Activated CD4-positive, alpha-beta T cell treated with anti-CD3 and anti-CD28 coated beads, Interleukin-2, amount 10 ng/mL, durations not matched to agents 7 days and 5 days (primary cell): ENCODE measurements around the gene DDC. TPM values are rescaled to one million over a fixed set of nuclear protein-coding genes. Genes with fewer than 3 reads are reported as not detected.

Source experiments
- CTCF ChIA-PET: fragments of 350-600 bp; sonication (Branson Sonifier 250); formaldehyde crosslinking; loops from one replicate; lab custom pipeline; 2021; ENCODE audit warnings: antibody characterized with exemption; lab: Charles Lee
- POLR2A ChIA-PET: fragments of 350-600 bp; sonication (Branson Sonifier 250); formaldehyde crosslinking; loops from one replicate; lab custom pipeline; 2021; ENCODE audit warnings: antibody characterized with exemption; lab: Charles Lee
- DNase-seq: peaks from one replicate; pipeline ENCODE4 v3.0.0-alpha.2; 2020
- H3K27ac Mint-ChIP-seq: one replicate; pipeline ENCODE4 v1.8.0; 2021; ENCODE audit warnings: mild to moderate bottlenecking, moderate library complexity, mixed read lengths
- H3K27me3 Mint-ChIP-seq: one replicate; pipeline ENCODE4 v1.8.0; 2021; ENCODE audit warnings: mixed read lengths
- H3K36me3 Mint-ChIP-seq: one replicate; pipeline ENCODE4 v1.8.0; 2021; ENCODE audit warnings: low read depth, mixed read lengths
- H3K4me1 Mint-ChIP-seq: one replicate; pipeline ENCODE4 v1.8.0; 2021; ENCODE audit warnings: mixed read lengths
- H3K4me3 Mint-ChIP-seq: one replicate; pipeline ENCODE4 v1.8.0; 2021; ENCODE audit warnings: mild to moderate bottlenecking, moderate library complexity, mixed read lengths
- H3K9me3 Mint-ChIP-seq: one replicate; pipeline ENCODE4 v1.8.0; 2021; ENCODE audit warnings: mixed read lengths
- total RNA-seq, 2 experiments: library from RNA; stranded (reverse); gene quantifications; one replicate each; pipeline ENCODE4 v1.2.3, GENCODE V29; 2021

The DDC gene
- total RNA-seq, 2 experiments from 2014 or later: not detected

- no peaks in the 10 kb centered on the region for H3K36me3 Mint-ChIP-seq
- no peaks in the 10 kb centered on the region for H3K9me3 Mint-ChIP-seq
- no peaks in the 10 kb centered on the region for H3K4me1 Mint-ChIP-seq
- H3K27ac Mint-ChIP-seq: no peak overlapping the region
- H3K27me3 Mint-ChIP-seq: peaks cover 5% of the 10 kb centered on the region
- H3K4me3 Mint-ChIP-seq: no peak overlapping the region
- DNase-seq: no peak
- ChIA-PET CTCF (no interaction called here), POLR2A (no interaction called here)
Measured at GRCh38 chr7:50477640-50478039, 87.6 kb downstream of the DDC start.

- CTCF ChIA-PET: no interaction called here
Measured at GRCh38 chr7:50476953-50477625, 88.1 kb downstream of the DDC start.

GRCh38 chr7:50475340-50475739 lies 89.9 kb downstream of the DDC start:
- no peak for DNase-seq
- ChIA-PET CTCF (interaction anchor here (1.3 to 2.8 kb wide), 3 partner anchors 23 to 687 kb away, joined by 3 to 9 read pairs (median 3); no protein-coding TSS in a partner anchor), POLR2A (no interaction called here)
- H3K4me3 Mint-ChIP-seq: no peak overlapping the region
- no peak overlapping the region for H3K27ac Mint-ChIP-seq
- no peaks in the 10 kb centered on the region for H3K27me3 Mint-ChIP-seq
- no peaks in the 10 kb centered on the region for H3K9me3 Mint-ChIP-seq
- H3K36me3 Mint-ChIP-seq: no peaks in the 10 kb centered on the region
- no peaks in the 10 kb centered on the region for H3K4me1 Mint-ChIP-seq

More at GRCh38 chr7:50476953-50477625, 88.1 kb downstream of the DDC start:
- no peak for DNase-seq
- Mint-ChIP-seq H3K27ac (no peak overlapping the region), H3K36me3 (no peaks in the 10 kb centered on the region), H3K9me3 (no peaks in the 10 kb centered on the region), H3K4me3 (no peak overlapping the region), H3K27me3 (peaks cover 1% of the 10 kb centered on the region), H3K4me1 (no peaks in the 10 kb centered on the region)
- POLR2A ChIA-PET: no interaction called here

- ChIA-PET POLR2A (no interaction called here), CTCF (interaction anchor here (1.2 to 2.8 kb wide), 5 partner anchors 17 to 688 kb away, joined by 3 to 9 read pairs (median 3); no protein-coding TSS in a partner anchor)
- Mint-ChIP-seq H3K9me3 (no peaks in the 10 kb centered on the region), H3K4me1 (no peaks in the 10 kb centered on the region), H3K36me3 (no peaks in the 10 kb centered on the region), H3K27ac (no peak overlapping the region), H3K27me3 (no peaks in the 10 kb centered on the region), H3K4me3 (no peak overlapping the region)
- DNase-seq: no peak
Measured at GRCh38 chr7:50474382-50475160, 90.6 kb downstream of the DDC start.

- ChIA-PET POLR2A (no interaction called here), CTCF (interaction anchor here (0.6 to 2.8 kb wide), 3 partner anchors 25 to 642 kb away, joined by 3 to 9 read pairs (median 3); no protein-coding TSS in a partner anchor)
- Mint-ChIP-seq H3K27ac (no peak overlapping the region), H3K4me3 (no peak overlapping the region), H3K4me1 (no peaks in the 10 kb centered on the region), H3K9me3 (no peaks in the 10 kb centered on the region), H3K36me3 (no peaks in the 10 kb centered on the region), H3K27me3 (no peaks in the 10 kb centered on the region)
- no peak for DNase-seq
Measured at GRCh38 chr7:50473531-50473930, 91.7 kb downstream of the DDC start.

GRCh38 chr7:50472427-50472826 lies 92.8 kb downstream of the DDC start:
- H3K27me3 Mint-ChIP-seq: peaks cover 1% of the 10 kb centered on the region
- CTCF ChIA-PET: interaction anchor here (0.7 kb wide), 1 partner anchor 10 kb away, joined by 3 read pairs; no protein-coding TSS in a partner anchor
- POLR2A ChIA-PET: no interaction called here

GRCh38 chr7:50471970-50472369 lies 93.2 kb downstream of the DDC start:
- H3K9me3 Mint-ChIP-seq: no peaks in the 10 kb centered on the region
- no peak overlapping the region for H3K4me3 Mint-ChIP-seq
- peaks cover 11% of the 10 kb centered on the region for H3K4me1 Mint-ChIP-seq
- ChIA-PET POLR2A (no interaction called here), CTCF (interaction anchor here (1.2 to 1.3 kb wide), 2 partner anchors 162 to 379 kb away, joined by 3 read pairs; no protein-coding TSS in a partner anchor)
- no peak overlapping the region for H3K27ac Mint-ChIP-seq
- DNase-seq: no peak
- no peaks in the 10 kb centered on the region for H3K36me3 Mint-ChIP-seq
- peaks cover 1% of the 10 kb centered on the region for H3K27me3 Mint-ChIP-seq

More at GRCh38 chr7:50472427-50472826, 92.8 kb downstream of the DDC start:
- DNase-seq: no peak
- H3K36me3 Mint-ChIP-seq: no peaks in the 10 kb centered on the region
- H3K4me3 Mint-ChIP-seq: no peak overlapping the region
- H3K27ac Mint-ChIP-seq: no peak overlapping the region
- H3K4me1 Mint-ChIP-seq: peaks cover 9% of the 10 kb centered on the region
- no peaks in the 10 kb centered on the region for H3K9me3 Mint-ChIP-seq

GRCh38 chr7:50470250-50471163 lies 94.7 kb downstream of the DDC start:
- Mint-ChIP-seq H3K4me3 (no peak overlapping the region), H3K27ac (no peak overlapping the region), H3K4me1 (peaks cover 11% of the 10 kb centered on the region), H3K27me3 (peaks cover 1% of the 10 kb centered on the region), H3K9me3 (no peaks in the 10 kb centered on the region), H3K36me3 (no peaks in the 10 kb centered on the region)
- DNase-seq: no peak
- ChIA-PET POLR2A (interaction anchor here (0.7 kb wide), 1 partner anchor 138 kb away, joined by 3 read pairs; no protein-coding TSS in a partner anchor), CTCF (interaction anchor here (0.9 to 1.3 kb wide), 3 partner anchors 164 to 378 kb away, joined by 3 read pairs; no protein-coding TSS in a partner anchor)

GRCh38 chr7:50469181-50469580 lies 96.0 kb downstream of the DDC start:
- DNase-seq: no peak
- CTCF ChIA-PET: interaction anchor here (0.6 to 1.9 kb wide), 4 partner anchors 11 to 377 kb away, joined by 3 to 13 read pairs (median 4); no protein-coding TSS in a partner anchor
- H3K36me3 Mint-ChIP-seq: no peaks in the 10 kb centered on the region
- no peak overlapping the region for H3K4me3 Mint-ChIP-seq
- H3K9me3 Mint-ChIP-seq: no peaks in the 10 kb centered on the region
- peaks cover 1% of the 10 kb centered on the region for H3K27me3 Mint-ChIP-seq
- POLR2A ChIA-PET: no interaction called here
- H3K4me1 Mint-ChIP-seq: peaks cover 11% of the 10 kb centered on the region
- H3K27ac Mint-ChIP-seq: no peak overlapping the region

- POLR2A ChIA-PET: interaction anchor here (0.6 kb wide), 1 partner anchor 376 kb away, joined by 4 read pairs; no protein-coding TSS in a partner anchor
- CTCF ChIA-PET: interaction anchor here (0.6 to 2.0 kb wide), 16 partner anchors 12 to 684 kb away, joined by 3 to 13 read pairs (median 4); no protein-coding TSS in a partner anchor
- Mint-ChIP-seq H3K36me3 (no peaks in the 10 kb centered on the region), H3K27me3 (peaks cover 1% of the 10 kb centered on the region), H3K9me3 (no peaks in the 10 kb centered on the region), H3K4me1 (peaks cover 11% of the 10 kb centered on the region), H3K4me3 (peak overlapping the region; percentile 23), H3K27ac (no peak overlapping the region)
- peak; percentile 86 for DNase-seq
Measured at GRCh38 chr7:50467817-50468610, 97.2 kb downstream of the DDC start.

- POLR2A ChIA-PET: interaction anchor here (0.6 to 0.7 kb wide), 2 partner anchors 166 to 652 kb away, joined by 3 read pairs; no protein-coding TSS in a partner anchor
- no peak overlapping the region for H3K27ac Mint-ChIP-seq
- CTCF ChIA-PET: interaction anchor here (0.6 to 2.0 kb wide), 8 partner anchors 14 to 673 kb away, joined by 3 to 13 read pairs (median 6); no protein-coding TSS in a partner anchor
- peaks cover 1% of the 10 kb centered on the region for H3K27me3 Mint-ChIP-seq
- no peak overlapping the region for H3K4me3 Mint-ChIP-seq
- no peaks in the 10 kb centered on the region for H3K9me3 Mint-ChIP-seq
- DNase-seq: no peak
- peaks cover 11% of the 10 kb centered on the region for H3K4me1 Mint-ChIP-seq
- H3K36me3 Mint-ChIP-seq: no peaks in the 10 kb centered on the region
Measured at GRCh38 chr7:50466815-50467585, 98.2 kb downstream of the DDC start.
